ENCODE measurements around the gene NATD1.

NATD1 gene

GRCh38 chr17:21214777-21215541, 38.3 kb downstream of the NATD1 start:
- DNase-seq (ENCODE audit: low read depth): peak; percentile 33

- peak; percentile 96 for DNase-seq (ENCODE audit: low read depth)
These were observed 39.0 kb downstream of the NATD1 start, which contains the start of gene TMEM11 for GRCh38 chr17:21214015-21214776. Gene TMEM11, minus strand, starts transcription at chr17:21214161. Its CDS starts 9 bp downstream, at chr17:21214152.

GRCh38 chr17:21213638-21214014, 39.6 kb downstream of the NATD1 start:
- peak; percentile 53 for DNase-seq (ENCODE audit: low read depth)

GRCh38 chr17:21212826-21213637, 40.2 kb downstream of the NATD1 start:
- peak; percentile 18 for DNase-seq (ENCODE audit: low read depth)

- DNase-seq (ENCODE audit: low read depth): no peak
These were observed 41.3 kb downstream of the NATD1 start for GRCh38 chr17:21211825-21212479.

GRCh38 chr17:21210411-21211076, 42.7 kb downstream of the NATD1 start:
- DNase-seq (ENCODE audit: low read depth): no peak

- no peak for DNase-seq (ENCODE audit: low read depth)
These were observed 43.6 kb downstream of the NATD1 start for GRCh38 chr17:21209511-21210175.

- DNase-seq (ENCODE audit: low read depth): no peak
These were observed 44.9 kb downstream of the NATD1 start for GRCh38 chr17:21208352-21208751.

- no peak for DNase-seq (ENCODE audit: low read depth)
These were observed 48.3 kb downstream of the NATD1 start for GRCh38 chr17:21204935-21205334.

- DNase-seq (ENCODE audit: low read depth): no peak
These were observed 50.7 kb downstream of the NATD1 start for GRCh38 chr17:21202512-21202911.

- DNase-seq (ENCODE audit: low read depth): no peak
These were observed 51.3 kb downstream of the NATD1 start for GRCh38 chr17:21201874-21202273.

GRCh38 chr17:21201298-21201595, 52.0 kb downstream of the NATD1 start:
- peak; percentile 31 for DNase-seq (ENCODE audit: low read depth)

- DNase-seq (ENCODE audit: low read depth): no peak
These were observed 52.5 kb downstream of the NATD1 start for GRCh38 chr17:21200590-21201297.

GRCh38 chr17:21199856-21200255, 53.4 kb downstream of the NATD1 start:
- DNase-seq (ENCODE audit: low read depth): no peak

- DNase-seq (ENCODE audit: low read depth): peak; percentile 82
These were observed 53.9 kb downstream of the NATD1 start for GRCh38 chr17:21199311-21199710.

- no peak for DNase-seq (ENCODE audit: low read depth)
These were observed 54.8 kb downstream of the NATD1 start for GRCh38 chr17:21198411-21198810.

- no peak for DNase-seq (ENCODE audit: low read depth)
These were observed 57.1 kb downstream of the NATD1 start for GRCh38 chr17:21196126-21196525.

- DNase-seq (ENCODE audit: low read depth): no peak
These were observed 58.5 kb downstream of the NATD1 start for GRCh38 chr17:21194703-21195102.

- DNase-seq (ENCODE audit: low read depth): no peak
These were observed 59.0 kb downstream of the NATD1 start for GRCh38 chr17:21194226-21194625.

- DNase-seq (ENCODE audit: low read depth): no peak
These were observed 60.2 kb downstream of the NATD1 start for GRCh38 chr17:21193031-21193430.

Data from ELR (cell line).